GM13977 (cell line): ENCODE data around the gene TRAF7.

Experiments used
- DNase-seq: peaks from one replicate; pipeline ENCODE4 v3.0.0; 2012; ENCODE audit warnings: low spot score
- in situ Hi-C: fragments of 300-500 bp; cut with MboI; formaldehyde crosslinking; loops from one replicate; pipeline ENCODE4 v1.12.0; 2022; ENCODE audit warnings: low sequenced_read_pairs, low pct_unique_long_range_greater_than_20kb, mixed read lengths, inconsistent platforms; ENCODE audit not compliant: unreplicated experiment
- TF ChIP-seq, protein P1 (sequence below): IDR thresholded peaks from 2 replicates; pipeline ENCODE4 v1.5.1; 2012; ENCODE audit warnings: mild to moderate bottlenecking, control low read depth; ENCODE audit not compliant: insufficient read depth; ENCODE audit errors: extremely low read depth, missing control alignments

Gene TRAF7

DNA sequence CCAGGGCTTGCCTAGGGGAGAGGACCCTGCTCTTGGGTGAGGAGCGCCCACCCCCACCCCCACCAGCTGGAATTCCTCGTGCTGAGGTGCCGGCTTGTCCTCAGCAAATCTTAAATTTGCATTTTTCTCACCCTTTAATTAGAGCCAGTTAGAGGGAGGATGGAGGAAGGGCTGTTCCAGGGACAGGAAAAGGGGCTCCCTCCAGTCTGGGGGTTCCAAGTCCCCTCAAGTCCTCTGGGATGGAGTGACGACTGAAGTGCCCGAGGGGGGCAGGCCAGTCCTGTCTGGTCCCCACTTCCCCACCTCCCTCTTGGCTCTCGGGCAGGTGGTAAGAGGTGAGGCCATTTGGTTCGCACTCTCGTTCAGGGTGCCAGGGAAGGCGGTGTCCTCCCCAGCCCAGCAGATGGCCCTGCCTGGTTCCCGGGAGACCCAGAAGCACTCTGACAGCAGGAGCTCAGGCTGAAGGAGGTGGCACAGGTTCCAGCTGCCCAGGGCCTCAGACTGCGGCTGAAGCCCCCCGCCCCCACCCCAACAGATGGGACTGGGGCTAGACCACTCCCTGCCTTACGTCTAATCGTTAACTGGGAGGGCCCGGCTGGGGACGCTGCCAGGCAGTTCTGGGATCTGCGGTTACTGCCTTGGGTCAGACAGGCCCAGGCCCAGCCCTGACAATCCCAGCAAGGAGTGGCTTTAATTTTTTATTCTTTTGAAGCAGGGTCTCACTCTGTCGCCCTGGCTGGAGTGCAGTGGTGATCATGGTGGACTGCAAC is 5.0 kb upstream of the TRAF7 start:
- TF ChIP-seq, protein P1, sequence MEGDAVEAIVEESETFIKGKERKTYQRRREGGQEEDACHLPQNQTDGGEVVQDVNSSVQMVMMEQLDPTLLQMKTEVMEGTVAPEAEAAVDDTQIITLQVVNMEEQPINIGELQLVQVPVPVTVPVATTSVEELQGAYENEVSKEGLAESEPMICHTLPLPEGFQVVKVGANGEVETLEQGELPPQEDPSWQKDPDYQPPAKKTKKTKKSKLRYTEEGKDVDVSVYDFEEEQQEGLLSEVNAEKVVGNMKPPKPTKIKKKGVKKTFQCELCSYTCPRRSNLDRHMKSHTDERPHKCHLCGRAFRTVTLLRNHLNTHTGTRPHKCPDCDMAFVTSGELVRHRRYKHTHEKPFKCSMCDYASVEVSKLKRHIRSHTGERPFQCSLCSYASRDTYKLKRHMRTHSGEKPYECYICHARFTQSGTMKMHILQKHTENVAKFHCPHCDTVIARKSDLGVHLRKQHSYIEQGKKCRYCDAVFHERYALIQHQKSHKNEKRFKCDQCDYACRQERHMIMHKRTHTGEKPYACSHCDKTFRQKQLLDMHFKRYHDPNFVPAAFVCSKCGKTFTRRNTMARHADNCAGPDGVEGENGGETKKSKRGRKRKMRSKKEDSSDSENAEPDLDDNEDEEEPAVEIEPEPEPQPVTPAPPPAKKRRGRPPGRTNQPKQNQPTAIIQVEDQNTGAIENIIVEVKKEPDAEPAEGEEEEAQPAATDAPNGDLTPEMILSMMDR: no peak
- DNase-seq: no peak
- in situ Hi-C loops: no loop called here

DNA sequence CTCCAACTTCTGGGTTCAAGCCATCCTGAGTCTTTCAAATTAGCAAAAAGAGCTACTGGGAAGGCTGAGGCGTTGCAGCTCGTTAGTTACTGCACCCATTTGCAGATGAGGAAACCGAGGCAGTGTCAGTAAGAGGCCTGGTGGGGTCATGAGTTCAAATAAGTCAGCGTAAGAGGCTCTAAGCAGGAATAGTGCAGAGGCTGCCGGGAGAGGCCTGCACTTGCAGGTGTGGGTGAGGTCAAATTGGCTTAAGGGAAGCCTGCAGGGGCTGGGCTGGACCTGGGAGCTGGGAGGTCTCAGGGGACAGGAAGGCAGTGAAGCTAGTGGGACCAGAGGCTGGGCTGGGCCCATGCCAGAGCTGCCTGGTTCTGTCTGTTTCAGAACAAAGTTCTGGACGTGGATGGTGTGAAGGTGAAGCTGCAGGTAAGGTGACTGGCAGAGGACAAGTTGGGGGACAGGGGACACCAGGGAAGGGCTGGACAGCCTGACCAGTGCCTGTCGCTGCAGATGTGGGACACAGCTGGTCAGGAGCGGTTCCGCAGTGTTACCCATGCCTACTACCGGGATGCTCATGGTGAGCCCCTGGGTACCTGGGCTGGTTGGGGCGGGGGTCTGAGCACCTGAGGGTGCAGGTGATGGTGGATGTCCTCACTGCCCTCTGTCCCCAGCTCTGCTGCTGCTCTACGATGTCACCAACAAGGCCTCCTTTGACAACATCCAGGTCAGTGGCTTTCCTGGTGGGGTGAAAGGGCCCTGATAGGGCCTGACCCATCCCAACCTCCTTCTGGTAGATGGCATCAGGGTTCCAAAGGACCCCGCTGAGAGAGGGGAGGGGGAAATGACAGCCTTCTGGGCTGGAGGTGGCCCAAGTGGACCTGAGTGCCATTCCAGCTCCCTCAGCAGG is 4.1 kb upstream of the TRAF7 start:
- no peak for DNase-seq
- in situ Hi-C loops: no loop called here
- TF ChIP-seq, protein P1: no peak

DNA sequence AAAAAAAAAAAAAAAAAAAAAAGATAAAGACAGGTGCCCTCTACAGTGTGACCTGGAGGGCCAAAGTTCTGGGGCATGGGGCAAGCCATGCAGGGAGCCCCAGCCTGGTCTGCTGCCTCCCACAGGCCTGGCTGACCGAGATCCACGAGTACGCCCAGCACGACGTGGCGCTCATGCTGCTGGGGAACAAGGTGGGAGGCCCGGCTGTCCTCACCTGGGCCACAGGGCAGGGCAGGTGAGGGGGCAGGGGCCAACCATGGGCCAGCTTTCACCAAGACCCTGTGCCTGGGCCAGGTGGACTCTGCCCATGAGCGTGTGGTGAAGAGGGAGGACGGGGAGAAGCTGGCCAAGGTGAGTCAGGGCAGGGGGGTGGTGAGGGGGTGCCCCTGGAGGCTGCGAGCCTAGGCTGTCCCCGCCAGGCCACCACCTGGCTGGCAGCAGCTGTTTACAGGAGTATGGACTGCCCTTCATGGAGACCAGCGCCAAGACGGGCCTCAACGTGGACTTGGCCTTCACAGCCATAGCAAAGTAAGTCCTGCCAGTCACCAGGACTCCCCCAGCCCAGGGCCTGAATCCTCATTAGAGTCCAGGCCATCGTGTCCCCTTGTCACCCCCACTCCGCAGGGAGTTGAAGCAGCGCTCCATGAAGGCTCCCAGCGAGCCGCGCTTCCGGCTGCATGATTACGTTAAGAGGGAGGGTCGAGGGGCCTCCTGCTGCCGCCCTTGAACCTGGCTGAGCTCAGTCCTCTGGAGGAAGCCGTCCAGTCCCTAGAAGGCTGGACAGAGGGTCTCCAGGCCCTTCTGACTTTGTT is 2.7 kb upstream of the TRAF7 start:
- TF ChIP-seq, protein P1: peak; percentile 26
- DNase-seq: no peak
- in situ Hi-C loops: no loop called here

DNA sequence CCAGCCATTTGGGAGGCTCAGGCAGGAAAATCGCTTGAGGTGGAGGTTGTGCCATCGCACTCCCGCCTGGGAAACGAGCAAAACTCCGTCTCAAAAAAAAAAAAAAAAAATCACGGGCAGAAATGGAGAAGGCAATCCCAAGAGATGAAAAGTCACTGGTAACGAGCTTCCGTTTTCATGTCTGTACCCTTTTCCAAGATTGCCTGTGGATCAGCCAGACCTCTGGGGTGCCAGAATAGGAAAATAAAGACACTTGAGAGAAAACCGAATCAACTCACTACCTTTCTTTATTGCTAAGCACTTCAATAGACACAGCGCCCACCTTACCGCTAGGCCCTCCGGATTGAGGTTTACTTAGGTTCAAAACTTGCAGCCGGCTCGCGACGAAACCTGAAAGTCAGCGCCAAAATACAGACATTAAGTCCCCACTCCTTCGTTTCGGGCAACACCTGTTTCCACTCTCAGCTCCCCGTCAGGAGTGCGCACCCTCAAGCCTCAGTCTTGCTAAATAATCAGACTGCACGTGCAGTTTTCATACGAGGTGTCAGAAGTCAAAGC is 970 bp upstream of the TRAF7 start:
- TF ChIP-seq, protein P1: no peak
- in situ Hi-C loops: no loop called here
- no peak for DNase-seq

DNA sequence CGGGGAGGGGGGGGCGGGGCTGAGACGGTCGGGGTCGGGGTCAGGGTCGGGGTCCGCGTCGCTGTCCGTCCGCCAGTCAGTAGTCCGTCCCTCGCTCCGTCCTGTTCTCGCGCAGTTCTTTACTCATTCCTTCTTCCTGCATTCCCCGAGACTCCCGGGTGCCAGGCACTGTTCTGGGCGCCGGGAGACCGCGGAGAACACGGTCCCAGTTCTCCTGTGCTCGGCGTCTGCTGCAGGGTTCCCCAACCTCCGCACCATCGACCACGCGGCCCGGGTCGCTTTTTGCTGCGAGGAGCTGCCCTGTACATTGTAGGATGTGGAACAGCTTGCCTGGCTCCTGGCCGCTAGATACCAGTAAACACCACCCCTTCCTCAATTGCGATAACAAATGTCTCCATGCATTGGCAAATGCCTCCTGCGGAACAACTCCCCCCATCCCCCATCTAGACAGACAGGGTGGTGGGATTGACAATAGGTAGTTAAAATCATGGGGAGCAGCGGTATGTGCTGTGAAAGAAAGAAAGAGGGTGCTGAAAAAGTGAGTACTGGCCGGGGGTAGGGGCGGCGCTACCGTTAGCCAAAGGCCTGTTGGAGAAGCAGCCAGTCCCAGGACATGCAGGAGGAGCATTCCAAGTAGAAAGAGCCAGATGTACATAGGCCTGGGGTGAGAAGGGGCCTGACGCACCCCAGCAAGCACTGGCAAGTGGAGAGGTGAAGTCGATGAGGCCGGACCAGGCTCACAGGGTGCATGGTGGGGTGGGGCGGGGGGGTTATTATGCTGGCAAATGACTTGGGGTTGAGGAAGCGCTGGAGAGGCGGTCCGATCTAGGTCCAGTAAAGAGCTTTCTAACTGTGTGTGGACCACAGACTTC is 631 bp downstream of the TRAF7 start:
- in situ Hi-C loops: no loop called here
- no peak for DNase-seq
- TF ChIP-seq, protein P1: no peak
